Transverse colon (tissue), 4 donors: Measurements from ENCODE around the gene PDS5A.

ENCODE experiments used
- EP300 ChIP-seq: sonication (generic); formaldehyde crosslinking; IDR thresholded peaks from one replicate; pipeline ENCODE4 v1.6.1; 2017; ENCODE audit warnings: antibody characterized with exemption, low read depth
- POLR2A ChIP-seq: fragments of 450-650 bp; IDR thresholded peaks from one replicate; pipeline ENCODE4 v1.6.1; 2016; ENCODE audit warnings: antibody characterized with exemption, mild to moderate bottlenecking, moderate library complexity
- POLR2AphosphoS5 ChIP-seq, 3 donors: sonication (generic); formaldehyde crosslinking; IDR thresholded peaks; one replicate each; pipeline ENCODE4 v1.6.1; 2016; ENCODE audit warnings: antibody characterized with exemption in 3 of 3
- TF ChIP-seq, protein P1 (sequence below), 5 experiments: fragments of 200-600 bp in 3 of 5; fragments of 450-650 bp in 2 of 5; sonication (generic) in 3 of 5; IDR thresholded peaks; 1 replicate in 2 of 5; 2 replicates in 3 of 5; pipeline ENCODE4 v1.5.1; 2016 to 2017; ENCODE audit warnings: antibody characterized with exemption in 5 of 5, inconsistent platforms in 3 of 5, mild to moderate bottlenecking in 2 of 5, moderate library complexity in 1 of 5

- TF ChIP-seq POLR2A, result no peak
- TF ChIP-seq, protein P1, sequence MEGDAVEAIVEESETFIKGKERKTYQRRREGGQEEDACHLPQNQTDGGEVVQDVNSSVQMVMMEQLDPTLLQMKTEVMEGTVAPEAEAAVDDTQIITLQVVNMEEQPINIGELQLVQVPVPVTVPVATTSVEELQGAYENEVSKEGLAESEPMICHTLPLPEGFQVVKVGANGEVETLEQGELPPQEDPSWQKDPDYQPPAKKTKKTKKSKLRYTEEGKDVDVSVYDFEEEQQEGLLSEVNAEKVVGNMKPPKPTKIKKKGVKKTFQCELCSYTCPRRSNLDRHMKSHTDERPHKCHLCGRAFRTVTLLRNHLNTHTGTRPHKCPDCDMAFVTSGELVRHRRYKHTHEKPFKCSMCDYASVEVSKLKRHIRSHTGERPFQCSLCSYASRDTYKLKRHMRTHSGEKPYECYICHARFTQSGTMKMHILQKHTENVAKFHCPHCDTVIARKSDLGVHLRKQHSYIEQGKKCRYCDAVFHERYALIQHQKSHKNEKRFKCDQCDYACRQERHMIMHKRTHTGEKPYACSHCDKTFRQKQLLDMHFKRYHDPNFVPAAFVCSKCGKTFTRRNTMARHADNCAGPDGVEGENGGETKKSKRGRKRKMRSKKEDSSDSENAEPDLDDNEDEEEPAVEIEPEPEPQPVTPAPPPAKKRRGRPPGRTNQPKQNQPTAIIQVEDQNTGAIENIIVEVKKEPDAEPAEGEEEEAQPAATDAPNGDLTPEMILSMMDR (IDR thresholded peaks at IDR 0.05), result no peak
- TF ChIP-seq POLR2AphosphoS5 (IDR thresholded peaks at IDR 0.05), result no peak
- no peak for TF ChIP-seq EP300
Observed at GRCh38 chr4:39975488-39976089, 2.1 kb downstream of the PDS5A start.
